H9 (cell line): ENCODE data around the gene SLC24A4. TPM values are rescaled to one million over a fixed set of nuclear protein-coding genes. Genes with fewer than 3 reads are reported as not detected.

Experiments
- DNase-seq: peaks from one replicate; pipeline ENCODE4 v3.0.0-alpha.2; 2017
- H2AFZ ChIP-seq: one replicate; pipeline ENCODE4 v1.6.1; 2013; ENCODE audit warnings: mild to moderate bottlenecking, low read length, control low read depth, moderate library complexity
- H2AK5ac ChIP-seq: 2 replicates; pipeline ENCODE4 v1.6.1; 2013; ENCODE audit warnings: low read length, control low read depth, mixed read lengths; ENCODE audit not compliant: insufficient read length
- H2BK120ac ChIP-seq: one replicate; pipeline ENCODE4 v1.6.1; 2013; ENCODE audit warnings: low read depth, mild to moderate bottlenecking, low read length, control low read depth, inconsistent platforms; ENCODE audit not compliant: poor library complexity, severe bottlenecking
- H2BK12ac ChIP-seq: 2 replicates; pipeline ENCODE4 v1.6.1; 2013; ENCODE audit warnings: low read length, control low read depth, mixed read lengths, low read depth; ENCODE audit not compliant: insufficient read length
- H2BK15ac ChIP-seq: 2 replicates; pipeline ENCODE4 v1.6.1; 2013; ENCODE audit warnings: low read depth, low read length, control low read depth
- H2BK20ac ChIP-seq: one replicate; pipeline ENCODE4 v1.6.1; 2013; ENCODE audit warnings: low read depth, mild to moderate bottlenecking, low read length, control low read depth, inconsistent platforms; ENCODE audit not compliant: poor library complexity, severe bottlenecking
- H2BK5ac ChIP-seq: 2 replicates; pipeline ENCODE4 v1.6.1; 2013; ENCODE audit warnings: low read length, control low read depth, mixed read lengths; ENCODE audit not compliant: insufficient read length
- H3K14ac ChIP-seq: 2 replicates; pipeline ENCODE4 v1.6.1; 2013; ENCODE audit warnings: low read length, control low read depth; ENCODE audit not compliant: insufficient read depth
- H3K18ac ChIP-seq: 2 replicates; pipeline ENCODE4 v1.6.1; 2013; ENCODE audit warnings: low read depth, mild to moderate bottlenecking, mixed read lengths, low read length, control low read depth; ENCODE audit not compliant: insufficient read length
- H3K23ac ChIP-seq: 2 replicates; pipeline ENCODE4 v1.6.1; 2013; ENCODE audit warnings: low read length, control low read depth, mixed read lengths, low read depth; ENCODE audit not compliant: insufficient read length
- H3K23me2 ChIP-seq: 2 replicates; pipeline ENCODE4 v1.6.1; 2013; ENCODE audit warnings: low read depth, mild to moderate bottlenecking, mixed read lengths, low read length, control low read depth; ENCODE audit not compliant: insufficient read length, poor library complexity, severe bottlenecking
- H3K27ac ChIP-seq: 2 replicates; pipeline ENCODE4 v1.5.1; 2013; ENCODE audit warnings: low read length, control low read depth, mixed read lengths, low read depth; ENCODE audit not compliant: insufficient read length
- H3K27me3 ChIP-seq: 2 replicates; pipeline ENCODE4 v1.6.1; 2013; ENCODE audit warnings: low read length, control low read depth, inconsistent platforms; ENCODE audit not compliant: insufficient read depth
- H3K4ac ChIP-seq: 2 replicates; pipeline ENCODE4 v1.6.1; 2013; ENCODE audit warnings: low read depth, mild to moderate bottlenecking, control low read depth, inconsistent platforms, low read length, moderate library complexity
- H3K4me1 ChIP-seq: 2 replicates; pipeline ENCODE4 v1.6.1; 2013; ENCODE audit warnings: low read length, control low read depth, inconsistent platforms; ENCODE audit not compliant: insufficient read depth
- H3K4me2 ChIP-seq: 2 replicates; pipeline ENCODE4 v1.6.1; 2013; ENCODE audit warnings: low read length, control low read depth, mixed read lengths; ENCODE audit not compliant: insufficient read length, insufficient read depth
- H3K56ac ChIP-seq: 2 replicates; pipeline ENCODE4 v1.6.1; 2013; ENCODE audit warnings: low read depth, mild to moderate bottlenecking, mixed read lengths, low read length, control low read depth; ENCODE audit not compliant: insufficient read length
- H3K79me1 ChIP-seq: 2 replicates; pipeline ENCODE4 v1.6.1; 2013; ENCODE audit warnings: low read depth, mild to moderate bottlenecking, moderate library complexity, low read length, control low read depth, inconsistent platforms; ENCODE audit not compliant: insufficient read depth, poor library complexity, severe bottlenecking
- H3K79me2 ChIP-seq: 2 replicates; pipeline ENCODE4 v1.6.1; 2013; ENCODE audit warnings: low read length, control low read depth, inconsistent platforms; ENCODE audit not compliant: insufficient read depth
- H3K9ac ChIP-seq: 2 replicates; pipeline ENCODE4 v1.6.1; 2013; ENCODE audit warnings: low read length, control low read depth, mixed read lengths; ENCODE audit not compliant: insufficient read length; ENCODE audit errors: extremely low read depth
- H3K9me3 ChIP-seq: one replicate; pipeline ENCODE4 v1.6.1; 2013; ENCODE audit warnings: low read depth, low read length, inconsistent platforms; ENCODE audit not compliant: control insufficient read depth
- H3T11ph ChIP-seq: one replicate; pipeline ENCODE4 v1.6.1; 2013; ENCODE audit warnings: mild to moderate bottlenecking, low read length, control low read depth, inconsistent platforms
- H4K20me1 ChIP-seq: one replicate; pipeline ENCODE4 v1.6.1; 2013; ENCODE audit not compliant: control insufficient read depth, insufficient read length, insufficient read depth
- H4K5ac ChIP-seq: 2 replicates; pipeline ENCODE4 v1.6.1; 2013; ENCODE audit warnings: low read depth, mild to moderate bottlenecking, mixed read lengths, low read length, control low read depth; ENCODE audit not compliant: insufficient read length
- H4K8ac ChIP-seq: replicated peaks from 2 replicates; pipeline ENCODE4 v1.6.1; 2013; ENCODE audit warnings: low read length, control low read depth, mixed read lengths, low read depth; ENCODE audit not compliant: insufficient read length
- H4K91ac ChIP-seq: 2 replicates; pipeline ENCODE4 v1.6.1; 2013; ENCODE audit warnings: low read depth, mild to moderate bottlenecking, moderate library complexity, mixed read lengths, low read length, control low read depth; ENCODE audit not compliant: insufficient read length
- H3K27ac Mint-ChIP-seq, 3 experiments: 2 replicates in 2 of 3; 3 replicates in 1 of 3; pipeline ENCODE4 v1.8.0; 2020 to 2021; ENCODE audit warnings: mixed read lengths in 3 of 3, mild to moderate bottlenecking in 1 of 3, moderate library complexity in 1 of 3
- H3K27me3 Mint-ChIP-seq: 2 replicates; pipeline ENCODE4 v1.8.0; 2021; ENCODE audit warnings: low read depth, mild to moderate bottlenecking, moderate library complexity, mixed read lengths
- H3K36me3 Mint-ChIP-seq, 3 experiments: 2 replicates in 2 of 3; 3 replicates in 1 of 3; pipeline ENCODE4 v1.8.0; 2020 to 2021; ENCODE audit warnings: low read depth in 3 of 3, mixed read lengths in 3 of 3; ENCODE audit not compliant: insufficient read depth in 1 of 3
- H3K4me1 Mint-ChIP-seq, 2 experiments: 2 replicates each; pipeline ENCODE4 v1.8.0; 2020; ENCODE audit warnings: mixed read lengths in 2 of 2
- H3K4me3 Mint-ChIP-seq, 2 experiments: 2 replicates in 1 of 2; 3 replicates in 1 of 2; pipeline ENCODE4 v1.8.0; 2020 to 2021; ENCODE audit warnings: mild to moderate bottlenecking in 2 of 2, mixed read lengths in 2 of 2, moderate library complexity in 1 of 2
- H3K9me3 Mint-ChIP-seq, 2 experiments: 2 replicates in 1 of 2; 3 replicates in 1 of 2; pipeline ENCODE4 v1.8.0; 2020; ENCODE audit warnings: mild to moderate bottlenecking in 2 of 2, mixed read lengths in 2 of 2, moderate library complexity in 1 of 2
- CTCF ChIP-seq: fragments of 200-600 bp; sonication (generic); conservative IDR thresholded peaks from 3 replicates; pipeline ENCODE4 v1.8.0; 2021; ENCODE audit warnings: antibody characterized with exemption, mild to moderate bottlenecking
- WGBS: extraction: QIAGEN DNeasy Blood & Tissue Kit; methylation state at CpG from one replicate; pipeline ENCODE4 v1.1.7; 2013; ENCODE audit warnings: missing lambda C conversion rate, low lambda C conversion rate, mixed read lengths; ENCODE audit not compliant: insufficient read length; ENCODE audit errors: extremely low coverage; 5-methylcytosine and 5-hydroxymethylcytosine counted together
- total RNA-seq: library from RNA; stranded (reverse); gene quantifications from 2 replicates; pipeline ENCODE4 v1.2.1, GENCODE V29; 2021

Gene SLC24A4
- total RNA-seq, 1 experiment from 2014 or later = 0.24 TPM

DNA sequence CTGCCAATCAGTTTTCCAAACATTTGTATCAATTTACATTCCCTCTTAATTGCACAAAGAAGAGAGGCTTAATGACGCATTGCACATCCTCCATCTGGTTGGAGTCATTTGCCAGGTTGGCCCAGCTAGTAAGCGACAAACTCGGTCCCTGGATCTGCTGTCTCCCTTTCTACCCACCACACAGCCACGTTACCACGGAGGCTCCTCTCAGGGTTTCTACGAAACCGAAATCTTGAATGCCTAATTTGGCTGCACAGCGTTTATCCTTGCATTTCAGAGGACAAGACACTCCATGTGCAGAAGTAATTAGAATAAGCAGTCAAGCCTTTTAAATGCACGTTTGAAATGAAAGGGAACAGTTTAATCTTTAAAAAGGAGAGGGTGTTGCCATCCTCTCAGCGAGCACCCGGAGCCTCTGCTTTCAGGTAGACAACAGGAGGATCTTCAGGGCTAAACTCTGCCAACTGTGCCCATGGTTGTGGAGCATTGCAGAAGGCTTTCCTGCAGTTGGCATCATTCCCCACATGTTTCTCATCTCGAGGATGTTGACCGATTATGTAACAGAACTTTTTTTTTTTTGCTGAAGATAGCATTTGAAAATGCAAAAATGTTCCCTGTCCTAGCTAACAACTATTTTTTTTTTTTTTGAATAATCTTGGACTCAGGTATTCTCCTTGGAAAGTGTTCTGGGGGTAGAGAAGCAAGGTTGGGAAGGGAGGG lies 37.8 kb downstream of the SLC24A4 start:
- Histone ChIP-seq H3K56ac (no peak overlapping the region), H2BK120ac (no peak overlapping the region), H2BK5ac (no peak overlapping the region), H3K27me3 (no peaks in the 10 kb centered on the region), H3K23me2 (no peaks in the 10 kb centered on the region), H3K14ac (no peak overlapping the region), H3K79me1 (no peaks in the 10 kb centered on the region), H4K5ac (no peak overlapping the region), H2AFZ (no peak overlapping the region), H2AK5ac (no peak overlapping the region), H3K9ac (no peak overlapping the region), H3K4me1 (no peaks in the 10 kb centered on the region), H2BK20ac (no peak overlapping the region), H3K23ac (no peak overlapping the region), H3K9me3 (no peaks in the 10 kb centered on the region), H3K18ac (no peak overlapping the region), H3K79me2 (no peaks in the 10 kb centered on the region), H3T11ph (no peak overlapping the region), H3K4ac (no peak overlapping the region), H4K91ac (no peak overlapping the region), H4K8ac (no peak overlapping the region), H2BK15ac (no peak overlapping the region), H2BK12ac (no peak overlapping the region), H4K20me1 (no peaks in the 10 kb centered on the region), H3K4me2 (no peak overlapping the region), H3K27ac (no peak overlapping the region)
- Mint-ChIP-seq H3K9me3 (no peaks in the 10 kb centered on the region), H3K36me3 (no peaks in the 10 kb centered on the region; a peak in 1 of 7 replicates), H3K4me3 (no peak overlapping the region), H3K27me3 (peaks cover 13% of the 10 kb centered on the region), H3K4me1 (no peaks in the 10 kb centered on the region), H3K27ac (no peak overlapping the region)
- no CpG with 5 or more reads among the region's 13 CpGs for WGBS
- no peak for DNase-seq
- TF ChIP-seq CTCF = no peak
